Activated CD4-positive, alpha-beta T cell treated with anti-CD3 and anti-CD28 coated beads, Interleukin-2, amount 10 ng/mL, durations not matched to agents 7 days and 5 days (primary cell): ENCODE results near the gene TSPAN33. TPM values are rescaled to one million over a fixed set of nuclear protein-coding genes. Genes with fewer than 3 reads are reported as not detected.
A peak's percentile ranks its signal among the peaks of the same experiment; 100 is the strongest.

ENCODE experiments used
- CTCF ChIA-PET: fragments of 350-600 bp; sonication (Branson Sonifier 250); formaldehyde crosslinking; loops from one replicate; lab custom pipeline; 2021; ENCODE audit warnings: antibody characterized with exemption; lab: Charles Lee
- POLR2A ChIA-PET: fragments of 350-600 bp; sonication (Branson Sonifier 250); formaldehyde crosslinking; loops from one replicate; lab custom pipeline; 2021; ENCODE audit warnings: antibody characterized with exemption; lab: Charles Lee
- DNase-seq: peaks from one replicate; pipeline ENCODE4 v3.0.0-alpha.2; 2020
- H3K27ac Mint-ChIP-seq: one replicate; pipeline ENCODE4 v1.8.0; 2021; ENCODE audit warnings: mild to moderate bottlenecking, moderate library complexity, mixed read lengths
- H3K27me3 Mint-ChIP-seq: one replicate; pipeline ENCODE4 v1.8.0; 2021; ENCODE audit warnings: mixed read lengths
- H3K36me3 Mint-ChIP-seq: one replicate; pipeline ENCODE4 v1.8.0; 2021; ENCODE audit warnings: low read depth, mixed read lengths
- H3K4me1 Mint-ChIP-seq: one replicate; pipeline ENCODE4 v1.8.0; 2021; ENCODE audit warnings: mixed read lengths
- H3K4me3 Mint-ChIP-seq: one replicate; pipeline ENCODE4 v1.8.0; 2021; ENCODE audit warnings: mild to moderate bottlenecking, moderate library complexity, mixed read lengths
- H3K9me3 Mint-ChIP-seq: one replicate; pipeline ENCODE4 v1.8.0; 2021; ENCODE audit warnings: mixed read lengths
- total RNA-seq, 2 experiments: library from RNA; stranded (reverse); gene quantifications; one replicate each; pipeline ENCODE4 v1.2.3, GENCODE V29; 2021

The TSPAN33 gene
- total RNA-seq, 2 experiments from 2014 or later, result 2.8 to 3.0 TPM

GRCh38 chr7:129146237-129146979 lies 1.9 kb downstream of the TSPAN33 start:
- POLR2A ChIA-PET, result interaction anchor here (0.6 kb wide), 1 partner anchor 23 kb away, joined by 3 read pairs; no protein-coding TSS in a partner anchor
- Mint-ChIP-seq H3K36me3 (no peaks in the 10 kb centered on the region), H3K9me3 (no peaks in the 10 kb centered on the region), H3K4me3 (peak overlapping the region; percentile 71), H3K27me3 (peaks cover 25% of the 10 kb centered on the region), H3K27ac (no peak overlapping the region), H3K4me1 (peaks cover 16% of the 10 kb centered on the region)
- no peak for DNase-seq
- CTCF ChIA-PET, result interaction anchor here (1.1 kb wide), 3 partner anchors 12 to 196 kb away, joined by 4 to 5 read pairs (median 4); no protein-coding TSS in a partner anchor

DNA sequence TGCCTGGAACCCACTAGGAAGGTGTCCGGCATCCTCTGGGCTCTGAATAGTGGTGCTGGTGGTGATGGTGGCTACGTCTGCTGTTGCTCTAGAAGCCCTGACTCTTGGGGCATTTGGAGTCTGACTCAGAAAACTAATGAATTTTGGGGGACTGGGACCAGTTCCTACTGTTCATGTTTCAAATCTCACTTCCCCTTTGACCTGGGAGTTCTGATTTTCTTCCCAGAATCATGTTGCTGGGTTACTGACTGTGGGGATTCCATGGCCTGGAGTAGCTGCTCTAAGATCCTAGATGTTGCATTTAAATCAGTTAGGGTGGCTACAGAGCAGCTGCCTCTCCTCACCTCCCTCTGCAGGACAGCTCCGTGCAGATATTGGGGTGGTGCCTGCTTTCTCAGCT lies 3.2 kb downstream of the TSPAN33 start:
- no peak for DNase-seq
- Mint-ChIP-seq H3K9me3 (no peaks in the 10 kb centered on the region), H3K4me1 (peaks cover 16% of the 10 kb centered on the region), H3K4me3 (no peak overlapping the region), H3K27ac (no peak overlapping the region), H3K36me3 (no peaks in the 10 kb centered on the region), H3K27me3 (peaks cover 20% of the 10 kb centered on the region)
- ChIA-PET CTCF (interaction anchor here (0.5 kb wide), 1 partner anchor 16 kb away, joined by 3 read pairs; no protein-coding TSS in a partner anchor), POLR2A (no interaction called here)

- no peak overlapping the region for H3K27ac Mint-ChIP-seq
- H3K9me3 Mint-ChIP-seq, result no peaks in the 10 kb centered on the region
- POLR2A ChIA-PET, result no interaction called here
- no peaks in the 10 kb centered on the region for H3K36me3 Mint-ChIP-seq
- peaks cover 4% of the 10 kb centered on the region for H3K27me3 Mint-ChIP-seq
- CTCF ChIA-PET, result interaction anchor here (2.8 kb wide), 1 partner anchor 14 kb away, joined by 8 read pairs; no protein-coding TSS in a partner anchor
- no peak for DNase-seq
- H3K4me3 Mint-ChIP-seq, result no peak overlapping the region
- peaks cover 7% of the 10 kb centered on the region for H3K4me1 Mint-ChIP-seq
These were observed 5.0 kb downstream of the TSPAN33 start for GRCh38 chr7:129149511-129149910.

- CTCF ChIA-PET, result interaction anchor here (1.1 to 2.8 kb wide), 4 partner anchors 9 to 85 kb away, joined by 3 to 8 read pairs (median 4); no protein-coding TSS in a partner anchor
- H3K4me3 Mint-ChIP-seq, result no peak overlapping the region
These were observed 5.9 kb downstream of the TSPAN33 start for GRCh38 chr7:129150199-129150996.

GRCh38 chr7:129157651-129158050 lies 13.1 kb downstream of the TSPAN33 start:
- no peaks in the 10 kb centered on the region for H3K27me3 Mint-ChIP-seq
- H3K4me1 Mint-ChIP-seq, result no peaks in the 10 kb centered on the region
- ChIA-PET CTCF (interaction anchor here (1.0 to 1.4 kb wide), 2 partner anchors 11 to 61 kb away, joined by 3 to 4 read pairs; no protein-coding TSS in a partner anchor), POLR2A (no interaction called here)
- no peaks in the 10 kb centered on the region for H3K9me3 Mint-ChIP-seq
- DNase-seq, result no peak
- no peaks in the 10 kb centered on the region for H3K36me3 Mint-ChIP-seq
- no peak overlapping the region for H3K4me3 Mint-ChIP-seq
- H3K27ac Mint-ChIP-seq, result no peak overlapping the region

More at GRCh38 chr7:129150199-129150996, 5.9 kb downstream of the TSPAN33 start:
- Mint-ChIP-seq H3K36me3 (no peaks in the 10 kb centered on the region), H3K27ac (no peak overlapping the region), H3K27me3 (peaks cover 4% of the 10 kb centered on the region), H3K4me1 (peaks cover 4% of the 10 kb centered on the region), H3K9me3 (no peaks in the 10 kb centered on the region)
- DNase-seq, result no peak
- POLR2A ChIA-PET, result no interaction called here

DNA sequence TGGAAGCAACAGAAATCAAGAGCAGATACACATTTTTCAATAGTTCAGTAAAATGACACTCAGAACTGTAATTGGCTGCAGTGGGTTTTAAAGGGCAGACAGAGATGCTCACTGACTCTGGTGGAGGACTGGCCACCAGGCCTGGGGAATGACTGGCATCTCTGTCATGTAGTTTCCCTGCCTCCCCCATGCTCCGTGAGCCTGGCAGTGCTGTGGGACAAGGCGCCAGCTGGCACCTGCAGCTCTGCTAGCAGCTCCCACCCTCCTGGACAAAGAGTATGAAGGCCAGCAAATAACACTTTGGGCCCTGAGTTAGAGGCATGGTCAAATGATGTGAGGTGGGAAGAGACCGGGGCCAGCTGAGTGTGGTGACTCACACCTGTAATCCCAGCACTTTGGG lies 15.0 kb downstream of the TSPAN33 start:
- no peak for DNase-seq
- ChIA-PET POLR2A (no interaction called here), CTCF (interaction anchor here (0.9 to 1.0 kb wide), 2 partner anchors 9 to 68 kb away, joined by 3 to 4 read pairs; no protein-coding TSS in a partner anchor)
- Mint-ChIP-seq H3K9me3 (no peaks in the 10 kb centered on the region), H3K4me1 (no peaks in the 10 kb centered on the region), H3K4me3 (no peak overlapping the region), H3K27ac (no peak overlapping the region), H3K27me3 (no peaks in the 10 kb centered on the region), H3K36me3 (no peaks in the 10 kb centered on the region)

- no peak overlapping the region for H3K4me3 Mint-ChIP-seq
- no peak overlapping the region for H3K27ac Mint-ChIP-seq
- H3K4me1 Mint-ChIP-seq, result no peaks in the 10 kb centered on the region
- CTCF ChIA-PET, result interaction anchor here (0.7 to 1.0 kb wide), 3 partner anchors 10 to 208 kb away, joined by 3 to 4 read pairs (median 3); no protein-coding TSS in a partner anchor
- POLR2A ChIA-PET, result no interaction called here
- H3K36me3 Mint-ChIP-seq, result no peaks in the 10 kb centered on the region
- H3K9me3 Mint-ChIP-seq, result no peaks in the 10 kb centered on the region
- H3K27me3 Mint-ChIP-seq, result no peaks in the 10 kb centered on the region
- no peak for DNase-seq
These were observed 15.8 kb downstream of the TSPAN33 start for GRCh38 chr7:129160161-129160905.

GRCh38 chr7:129161524-129162225 lies 17.2 kb downstream of the TSPAN33 start:
- H3K9me3 Mint-ChIP-seq, result no peaks in the 10 kb centered on the region
- H3K27me3 Mint-ChIP-seq, result no peaks in the 10 kb centered on the region
- H3K4me1 Mint-ChIP-seq, result no peaks in the 10 kb centered on the region
- CTCF ChIA-PET, result no interaction called here
- POLR2A ChIA-PET, result no interaction called here
- no peak for DNase-seq
- H3K27ac Mint-ChIP-seq, result no peak overlapping the region
- H3K36me3 Mint-ChIP-seq, result no peaks in the 10 kb centered on the region
- no peak overlapping the region for H3K4me3 Mint-ChIP-seq

DNA sequence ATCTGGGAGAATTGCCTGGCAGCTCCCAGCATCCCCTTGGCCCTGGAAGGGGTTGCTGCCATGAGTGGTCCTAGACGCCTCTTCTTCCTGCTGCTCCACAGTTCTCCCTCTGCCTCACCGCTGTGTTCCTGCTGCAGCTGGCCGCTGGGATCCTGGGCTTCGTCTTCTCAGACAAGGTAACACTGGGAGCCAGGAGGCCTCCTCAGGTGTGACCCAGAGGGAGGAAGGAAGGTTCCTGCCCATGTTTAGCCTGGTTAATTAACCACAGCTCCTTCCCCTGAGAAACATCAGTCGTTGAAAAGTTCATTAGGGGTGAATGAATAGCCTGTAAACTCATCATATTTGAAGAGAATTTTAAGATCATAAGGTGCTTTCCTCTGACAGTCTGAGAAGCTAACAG lies 18.2 kb downstream of the TSPAN33 start:
- H3K36me3 Mint-ChIP-seq, result no peaks in the 10 kb centered on the region
- CTCF ChIA-PET, result interaction anchor here (1.3 to 1.9 kb wide), 3 partner anchors 12 to 46 kb away, joined by 3 to 8 read pairs (median 5); no protein-coding TSS in a partner anchor
- no peaks in the 10 kb centered on the region for H3K9me3 Mint-ChIP-seq
- no peak for DNase-seq
- H3K4me3 Mint-ChIP-seq, result no peak overlapping the region
- H3K27ac Mint-ChIP-seq, result no peak overlapping the region
- no peaks in the 10 kb centered on the region for H3K27me3 Mint-ChIP-seq
- H3K4me1 Mint-ChIP-seq, result no peaks in the 10 kb centered on the region
- POLR2A ChIA-PET, result interaction anchor here (0.5 kb wide), 1 partner anchor 407 kb away, joined by 3 read pairs; no protein-coding TSS in a partner anchor

- DNase-seq, result peak; percentile 34
- no peaks in the 10 kb centered on the region for H3K27me3 Mint-ChIP-seq
- H3K9me3 Mint-ChIP-seq, result no peaks in the 10 kb centered on the region
- H3K4me3 Mint-ChIP-seq, result no peak overlapping the region
- ChIA-PET CTCF (interaction anchor here (0.7 to 1.9 kb wide), 19 partner anchors 8 to 261 kb away, joined by 3 to 11 read pairs (median 3); no protein-coding TSS in a partner anchor), POLR2A (no interaction called here)
- peaks cover 10% of the 10 kb centered on the region for H3K4me1 Mint-ChIP-seq
- no peaks in the 10 kb centered on the region for H3K36me3 Mint-ChIP-seq
- H3K27ac Mint-ChIP-seq, result no peak overlapping the region
These were observed 19.5 kb downstream of the TSPAN33 start for GRCh38 chr7:129163875-129164544.

DNA sequence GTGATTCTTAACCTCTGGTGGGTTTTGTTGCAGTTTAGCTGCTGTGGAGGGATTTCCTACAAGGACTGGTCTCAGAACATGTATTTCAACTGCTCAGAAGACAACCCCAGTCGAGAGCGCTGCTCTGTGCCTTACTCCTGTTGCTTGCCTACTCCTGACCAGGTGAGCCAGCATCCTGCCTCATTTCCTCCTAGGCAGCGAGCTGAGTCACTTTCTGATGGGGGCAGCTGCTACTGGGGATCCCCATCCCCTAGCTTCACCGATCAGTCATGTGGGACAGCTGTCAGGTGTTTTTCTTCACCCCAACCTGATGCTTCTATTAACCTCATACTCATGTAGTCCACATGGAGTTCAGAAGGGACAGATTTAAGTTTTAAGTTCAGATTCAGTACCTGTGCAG lies 22.2 kb downstream of the TSPAN33 start:
- peaks cover 2% of the 10 kb centered on the region for H3K27me3 Mint-ChIP-seq
- H3K36me3 Mint-ChIP-seq, result no peaks in the 10 kb centered on the region
- no peak for DNase-seq
- no peaks in the 10 kb centered on the region for H3K9me3 Mint-ChIP-seq
- peaks cover 19% of the 10 kb centered on the region for H3K4me1 Mint-ChIP-seq
- H3K4me3 Mint-ChIP-seq, result no peak overlapping the region
- CTCF ChIA-PET, result interaction anchor here (1.4 kb wide), 1 partner anchor 52 kb away, joined by 4 read pairs; no protein-coding TSS in a partner anchor
- POLR2A ChIA-PET, result no interaction called here
- H3K27ac Mint-ChIP-seq, result no peak overlapping the region
